Mesodermal cell (in vitro differentiated cells): Measurements from ENCODE around the gene SPARCL1.

Experiments used
- H3K27ac ChIP-seq: 2 replicates; pipeline ENCODE4 v1.7.0; 2013; ENCODE audit warnings: mild to moderate bottlenecking, low read depth, low read length, moderate library complexity; ENCODE audit not compliant: severe bottlenecking
- H3K36me3 ChIP-seq: 2 replicates; pipeline ENCODE4 v1.7.1; 2013; ENCODE audit warnings: mild to moderate bottlenecking, low read length, moderate library complexity; ENCODE audit not compliant: control insufficient read depth, insufficient read depth
- H3K4me1 ChIP-seq: one replicate; pipeline ENCODE4 v1.7.1; 2013; ENCODE audit warnings: mild to moderate bottlenecking, low read length; ENCODE audit not compliant: insufficient read depth, control insufficient read depth, poor library complexity, severe bottlenecking
- H3K4me3 ChIP-seq: 2 replicates; pipeline ENCODE4 v1.7.0; 2013; ENCODE audit warnings: low read length, control low read depth, mild to moderate bottlenecking; ENCODE audit not compliant: insufficient read depth, poor library complexity, severe bottlenecking; ENCODE audit errors: extremely low read depth
- H3K9me3 ChIP-seq: 2 replicates; pipeline ENCODE4 v1.7.1; 2013; ENCODE audit warnings: mild to moderate bottlenecking, low read length, moderate library complexity; ENCODE audit not compliant: control insufficient read depth
- WGBS, 2 experiments: methylation state at CpG; one replicate each; pipeline ENCODE4 v1.1.5; 2013; ENCODE audit warnings: missing lambda C conversion rate in 2 of 2; ENCODE audit not compliant: insufficient coverage in 2 of 2; 5-methylcytosine and 5-hydroxymethylcytosine counted together

Gene SPARCL1

DNA sequence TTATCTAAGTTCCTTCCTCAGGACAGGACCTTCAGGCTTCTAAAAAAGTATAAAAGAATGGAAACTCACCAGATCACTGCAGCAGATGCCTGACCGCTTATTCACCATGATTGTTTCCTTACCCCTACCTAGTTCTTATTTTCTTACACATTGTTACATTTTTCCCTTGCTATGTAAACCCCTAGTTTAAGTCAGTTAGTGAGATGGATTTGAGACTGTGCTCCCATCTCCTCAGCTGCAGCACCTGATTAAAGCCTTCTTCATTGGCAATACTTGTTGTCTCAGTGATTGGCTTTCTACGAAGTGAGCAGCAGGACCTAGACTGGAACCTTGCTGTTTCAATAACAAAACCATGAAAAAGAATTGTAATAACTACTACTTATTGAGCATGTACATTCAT, 4.7 kb downstream of the SPARCL1 start:
- H3K4me3 ChIP-seq = no peak overlapping the region
- no peaks in the 10 kb centered on the region for H3K36me3 ChIP-seq
- 50% methylated on average over 2 of the region's 2 CpGs; no CpG with 5 or more reads in 1 of the 2 experiments for WGBS, 2 experiments
- no peaks in the 10 kb centered on the region for H3K9me3 ChIP-seq
- no peak overlapping the region for H3K27ac ChIP-seq
- no peaks in the 10 kb centered on the region for H3K4me1 ChIP-seq

DNA sequence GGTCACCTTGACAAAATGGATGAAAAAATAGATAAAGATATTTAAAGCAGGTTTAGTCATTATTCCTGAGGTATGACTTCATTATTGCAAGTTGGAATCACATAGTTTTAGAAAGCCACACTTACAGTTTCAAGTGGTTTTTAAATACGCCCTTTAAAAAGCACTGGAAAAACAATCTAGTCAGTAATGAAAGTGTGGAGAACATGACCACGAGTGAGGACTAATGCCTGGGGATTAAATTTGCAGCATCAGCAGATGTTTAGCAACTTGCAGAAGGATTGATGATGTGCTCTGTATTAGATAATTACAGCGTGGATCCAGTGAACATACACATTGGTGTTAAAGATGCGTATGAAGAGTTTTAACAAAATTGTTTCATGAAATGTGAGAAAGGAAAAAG, 5.9 kb downstream of the SPARCL1 start:
- no peak overlapping the region for H3K27ac ChIP-seq
- H3K4me1 ChIP-seq = no peaks in the 10 kb centered on the region
- H3K36me3 ChIP-seq = no peaks in the 10 kb centered on the region
- H3K9me3 ChIP-seq = no peaks in the 10 kb centered on the region
- no peak overlapping the region for H3K4me3 ChIP-seq
- WGBS, 2 experiments = 88 to 93% methylated on average over 2 to 3 of the region's 4 CpGs

DNA sequence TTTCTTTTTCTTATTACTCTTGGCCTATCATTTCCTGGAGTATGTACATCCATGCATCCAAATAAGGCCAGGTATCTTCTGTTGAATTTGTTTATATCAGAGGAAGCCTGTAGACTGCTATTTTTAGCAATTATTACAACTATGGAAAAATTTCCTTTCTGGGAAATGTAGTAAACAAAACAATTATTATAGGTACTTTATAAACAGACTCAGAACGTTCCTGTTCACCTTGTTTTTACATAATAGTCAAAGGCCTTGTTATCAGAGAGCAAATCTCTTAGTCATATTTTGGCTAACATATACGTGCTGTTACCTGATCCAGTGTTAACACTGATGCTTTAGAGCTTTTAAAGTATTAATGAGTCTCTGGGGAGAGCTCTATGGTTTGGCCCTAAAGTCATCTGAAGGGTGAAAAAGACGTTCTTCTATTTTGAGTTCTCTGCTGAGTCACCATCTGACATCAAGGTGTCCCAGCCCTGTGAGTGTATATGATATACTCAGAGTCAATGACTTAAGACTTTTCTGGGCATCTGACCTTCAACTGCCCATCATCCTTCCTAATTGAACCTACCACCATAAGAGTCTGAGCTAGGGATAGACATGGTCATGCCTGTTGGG, 7.3 kb downstream of the SPARCL1 start:
- WGBS, 2 experiments = 85 to 100% methylated on average over 1 of the region's 3 CpGs
- no peak overlapping the region for H3K27ac ChIP-seq

DNA sequence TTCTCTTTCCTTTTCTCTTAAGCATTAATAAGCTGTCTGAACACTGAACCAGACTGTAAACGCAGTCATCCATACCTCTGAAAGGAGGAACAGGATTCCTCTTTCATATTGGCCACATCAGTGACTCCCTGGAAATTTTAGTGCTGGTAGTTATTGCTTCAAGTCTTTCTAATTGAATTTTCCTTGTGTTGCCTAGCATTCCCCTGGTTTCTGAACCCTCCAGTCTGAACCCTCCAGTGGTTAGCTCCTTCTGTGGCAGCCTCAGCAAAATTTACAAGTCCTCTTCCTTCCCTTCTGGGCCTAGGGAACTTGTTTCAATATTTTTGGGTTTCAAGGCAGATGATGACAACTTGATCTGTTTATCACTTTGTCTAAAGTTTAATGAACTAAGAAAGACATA, 7.9 kb downstream of the SPARCL1 start:
- Histone ChIP-seq H3K36me3 (no peaks in the 10 kb centered on the region), H3K9me3 (no peaks in the 10 kb centered on the region), H3K4me3 (no peak overlapping the region), H3K27ac (no peak overlapping the region), H3K4me1 (no peaks in the 10 kb centered on the region)
- no CpG with 5 or more reads among the region's 1 CpG for WGBS, 2 experiments

More for the DNA sequence above, 7.3 kb downstream of the SPARCL1 start:
- no peak overlapping the region for H3K4me3 ChIP-seq
- no peaks in the 10 kb centered on the region for H3K9me3 ChIP-seq
- H3K4me1 ChIP-seq = no peaks in the 10 kb centered on the region
- no peaks in the 10 kb centered on the region for H3K36me3 ChIP-seq

DNA sequence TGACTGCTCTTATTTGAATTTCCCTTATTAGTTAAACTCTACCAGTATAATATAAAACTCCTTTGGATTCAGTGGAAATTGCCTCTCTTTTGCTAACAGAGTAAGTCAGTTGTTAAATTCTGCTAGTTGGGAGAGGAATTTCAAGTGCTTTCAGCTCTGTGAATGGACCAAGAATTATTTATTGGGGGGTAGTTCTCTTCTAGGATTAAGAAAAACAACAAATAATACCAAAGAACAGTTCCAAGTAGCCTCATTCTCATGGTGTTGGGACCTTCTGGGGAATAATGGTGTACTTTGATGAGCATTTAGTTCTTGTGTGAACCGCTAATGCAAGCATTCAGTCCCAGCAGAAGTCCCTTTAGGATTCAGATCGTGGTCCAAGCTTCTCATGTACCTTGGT, 11.6 kb downstream of the SPARCL1 start:
- H3K4me3 ChIP-seq = no peak overlapping the region
- WGBS, 2 experiments = 100% methylated on average over 2 of the region's 2 CpGs
- no peaks in the 10 kb centered on the region for H3K36me3 ChIP-seq
- no peak overlapping the region for H3K27ac ChIP-seq
- H3K9me3 ChIP-seq = no peaks in the 10 kb centered on the region
- H3K4me1 ChIP-seq = no peaks in the 10 kb centered on the region

DNA sequence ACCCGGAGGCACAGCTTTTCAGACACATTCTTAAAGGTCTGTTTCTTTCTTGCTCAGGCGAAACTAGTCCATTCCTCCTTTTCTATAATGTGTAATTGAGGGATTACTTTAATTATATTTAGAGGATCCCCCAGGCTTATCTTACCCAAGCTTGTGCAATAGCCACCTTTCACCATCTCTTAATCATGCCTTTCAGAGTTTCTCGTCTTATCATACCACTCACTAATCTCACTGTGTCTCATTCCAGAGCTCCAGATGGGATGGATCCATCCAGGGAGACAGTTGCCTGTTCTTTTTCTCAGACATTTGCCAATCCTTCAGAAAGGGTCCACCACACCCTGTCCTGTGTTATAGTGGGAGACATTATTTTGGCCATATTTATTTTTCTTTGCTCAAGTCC, 12.5 kb downstream of the SPARCL1 start:
- Histone ChIP-seq H3K4me3 (no peak overlapping the region), H3K4me1 (no peaks in the 10 kb centered on the region), H3K27ac (no peak overlapping the region), H3K9me3 (no peaks in the 10 kb centered on the region), H3K36me3 (no peaks in the 10 kb centered on the region)
- 100% methylated on average over 1 of the region's 3 CpGs for WGBS, 2 experiments

DNA sequence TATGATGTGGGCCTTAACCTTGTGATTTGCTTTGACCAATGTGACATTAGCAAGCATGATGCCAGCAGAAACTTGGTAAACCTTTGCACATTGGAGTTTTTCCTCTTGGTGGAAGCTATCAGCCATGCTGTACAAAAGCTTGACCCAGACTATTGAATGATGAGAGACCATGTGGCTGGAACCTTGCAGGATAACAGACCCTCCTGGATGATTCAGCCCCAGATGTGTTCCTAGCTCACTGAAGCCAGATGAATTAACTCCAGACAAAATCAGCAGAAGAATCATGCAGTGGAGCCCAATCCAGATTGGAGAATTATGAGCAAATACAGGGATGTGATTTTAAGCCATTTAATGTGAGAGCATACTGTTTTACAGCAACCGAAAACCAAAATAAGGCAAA, 16.8 kb downstream of the SPARCL1 start:
- no peak overlapping the region for H3K4me3 ChIP-seq
- no peaks in the 10 kb centered on the region for H3K36me3 ChIP-seq
- no CpG with 5 or more reads among the region's 1 CpG for WGBS, 2 experiments
- H3K9me3 ChIP-seq = no peaks in the 10 kb centered on the region
- no peak overlapping the region for H3K27ac ChIP-seq
- H3K4me1 ChIP-seq = no peaks in the 10 kb centered on the region

DNA sequence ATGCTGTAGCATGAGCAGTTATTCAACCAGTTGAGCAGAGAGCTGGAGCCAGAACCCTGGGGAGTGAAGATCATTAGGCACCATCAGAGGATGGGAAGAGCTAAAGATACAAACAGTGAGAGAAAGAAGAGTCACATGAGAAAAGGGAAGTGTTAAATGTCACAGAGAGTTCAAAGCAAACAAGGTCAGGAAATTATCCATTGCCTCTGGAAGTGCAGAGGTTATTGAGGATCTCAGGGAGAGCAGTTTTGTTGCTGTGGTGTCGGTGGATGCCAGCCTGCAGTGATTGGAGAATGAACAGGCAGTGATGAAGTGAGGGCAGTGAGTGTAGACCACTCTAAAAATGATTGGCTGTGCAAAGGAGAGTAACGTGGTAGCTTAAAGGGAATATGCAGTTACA, 17.7 kb downstream of the SPARCL1 start:
- no peaks in the 10 kb centered on the region for H3K4me1 ChIP-seq
- no peaks in the 10 kb centered on the region for H3K9me3 ChIP-seq
- 80 to 88% methylated on average over 1 of the region's 2 CpGs for WGBS, 2 experiments

DNA sequence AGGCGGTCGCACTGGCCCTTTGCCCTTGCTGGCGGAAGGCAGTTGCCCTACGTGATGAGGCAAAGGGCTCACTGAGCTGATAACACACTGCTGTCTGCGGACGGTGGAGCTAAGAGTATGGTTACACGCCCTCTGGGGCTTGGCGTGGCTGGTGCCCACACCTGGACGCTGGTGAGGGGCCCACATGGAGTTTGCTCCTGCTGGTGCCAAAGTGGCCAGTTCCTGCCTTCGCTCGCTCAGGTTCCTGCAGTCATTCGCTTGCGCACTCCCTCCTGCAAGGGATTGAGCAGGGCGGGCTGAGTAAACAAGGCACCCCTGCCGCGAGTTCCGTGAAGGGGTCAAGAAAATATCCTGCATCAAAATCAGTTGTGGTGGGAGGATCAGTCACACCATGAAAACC, 18.4 kb downstream of the SPARCL1 start:
- Histone ChIP-seq H3K4me1 (no peaks in the 10 kb centered on the region), H3K4me3 (no peak overlapping the region), H3K36me3 (no peaks in the 10 kb centered on the region), H3K27ac (no peak overlapping the region), H3K9me3 (no peaks in the 10 kb centered on the region)
- 88 to 93% methylated on average over 10 to 16 of the region's 17 CpGs for WGBS, 2 experiments

More for the DNA sequence above, 17.7 kb downstream of the SPARCL1 start:
- no peaks in the 10 kb centered on the region for H3K36me3 ChIP-seq
- H3K27ac ChIP-seq = no peak overlapping the region
- no peak overlapping the region for H3K4me3 ChIP-seq

DNA sequence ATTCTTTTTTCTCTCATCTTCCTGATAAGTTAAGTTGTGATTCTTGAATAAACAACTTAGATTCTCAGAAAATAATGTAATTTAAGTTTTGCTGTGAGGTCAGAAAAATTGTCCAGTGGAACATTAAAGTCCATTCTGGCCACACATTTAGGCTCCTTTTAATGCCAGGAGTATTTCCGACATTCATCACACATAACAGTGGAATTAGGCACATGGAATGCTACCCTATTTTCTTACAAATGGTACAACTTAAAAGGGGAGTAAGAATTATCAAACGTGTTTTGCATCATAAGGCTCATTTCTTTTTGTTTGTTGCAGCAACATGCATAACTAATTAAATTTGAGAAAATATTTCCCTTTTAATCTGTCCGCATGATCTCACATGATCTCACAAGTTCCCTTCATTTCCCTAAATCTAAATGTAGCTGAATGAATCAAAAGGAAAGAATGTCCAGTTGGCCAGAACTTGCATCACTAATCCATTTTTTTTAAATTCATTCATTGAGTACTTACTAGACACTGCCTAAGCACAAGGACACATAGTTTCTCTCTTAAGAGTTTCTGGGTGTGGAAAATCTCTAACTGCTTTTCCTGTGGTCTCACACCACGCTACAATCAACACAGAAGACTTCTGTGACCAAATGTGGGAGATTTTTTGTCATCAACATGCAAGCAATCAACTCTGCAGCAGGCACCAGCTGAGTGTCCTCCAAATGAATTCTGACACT, 22.0 kb downstream of the SPARCL1 start:
- no peaks in the 10 kb centered on the region for H3K36me3 ChIP-seq
- H3K9me3 ChIP-seq = no peaks in the 10 kb centered on the region
- no peak overlapping the region for H3K27ac ChIP-seq
- 67 to 100% methylated on average over 1 to 2 of the region's 4 CpGs for WGBS, 2 experiments
- no peak overlapping the region for H3K4me3 ChIP-seq
- peaks cover 3% of the 10 kb centered on the region for H3K4me1 ChIP-seq

DNA sequence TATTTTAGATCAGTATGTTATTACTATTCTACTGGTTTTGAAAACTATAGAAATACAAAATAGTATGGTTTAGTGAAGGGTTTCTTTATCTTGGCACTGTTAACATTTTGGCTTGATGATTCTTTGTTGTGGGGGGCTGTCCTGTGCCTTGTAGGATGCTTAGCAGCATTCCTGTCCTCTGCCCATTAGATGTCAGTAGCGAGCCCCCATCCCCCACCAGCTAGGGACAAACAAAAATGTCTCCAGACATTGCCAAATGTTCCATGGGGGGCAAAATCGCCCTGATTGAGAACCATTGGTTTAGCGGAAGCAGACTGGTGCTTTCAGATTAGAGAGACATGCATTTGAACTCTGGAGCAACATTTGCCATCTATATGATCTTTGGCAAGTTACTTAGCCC, 23.3 kb downstream of the SPARCL1 start:
- no peaks in the 10 kb centered on the region for H3K9me3 ChIP-seq
- H3K4me1 ChIP-seq = peaks cover 3% of the 10 kb centered on the region
- no peaks in the 10 kb centered on the region for H3K36me3 ChIP-seq
- no peak overlapping the region for H3K27ac ChIP-seq
- no peak overlapping the region for H3K4me3 ChIP-seq
- WGBS, 2 experiments = 62 to 83% methylated on average over 2 to 3 of the region's 3 CpGs
